Adrenal gland (tissue), 12 donors: Measurements from ENCODE around the gene SNCG. TPM values are rescaled to one million over a fixed set of nuclear protein-coding genes. Genes with fewer than 3 reads are reported as not detected.
A peak's percentile ranks its signal among the peaks of the same experiment; 100 is the strongest.

ENCODE experiments used
- DNase-seq, 7 donors: peaks; one replicate each; pipeline ENCODE4 v3.0.0-alpha.2; 2019 to 2020
- H3K27ac ChIP-seq, 5 donors: fragments of 200-600 bp; sonication (generic) in 4 of 5; 1 replicate in 3 of 5; 2 replicates in 2 of 5; pipeline versions ENCODE4 v1.5.1 to v1.8.0; 2016 to 2020; ENCODE audit warnings: mild to moderate bottlenecking in 1 of 5
- H3K27me3 ChIP-seq: fragments of 200-600 bp; 2 replicates; pipeline ENCODE4 v1.8.0; 2021
- H3K36me3 ChIP-seq, 2 donors: fragments of 200-600 bp; replicated peaks in 1 of 2; 1 replicate in 1 of 2; 2 replicates in 1 of 2; pipeline versions ENCODE4 v1.5.1 to v1.8.0; 2018 to 2022
- H3K4me1 ChIP-seq, 2 donors: fragments of 200-600 bp; replicated peaks in 1 of 2; 1 replicate in 1 of 2; 2 replicates in 1 of 2; pipeline versions ENCODE4 v1.5.1 to v1.8.0; 2018 to 2021
- H3K4me3 ChIP-seq, 4 donors: fragments of 200-600 bp; sonication (generic) in 3 of 4; one replicate each; pipeline ENCODE4 v1.5.1; 2016 to 2018
- H3K9me3 ChIP-seq, 3 donors: fragments of 200-600 bp; sonication (generic) in 1 of 3; replicated peaks in 1 of 3; 1 replicate in 2 of 3; 2 replicates in 1 of 3; pipeline versions ENCODE4 v1.5.1 to v1.8.0; 2016 to 2021
- POLR2A ChIP-seq, 2 donors: fragments of 450-650 bp; IDR thresholded peaks; one replicate each; pipeline ENCODE4 v1.6.1; 2017; ENCODE audit warnings: antibody characterized with exemption in 2 of 2, mild to moderate bottlenecking in 2 of 2, moderate library complexity in 1 of 2
- WGBS, 4 donors: extraction: QIAGEN DNeasy Blood & Tissue Kit in 2 of 4; methylation state at CpG; one replicate each; pipeline versions ENCODE4 v1.1.5 to v1.1.7; 2013 to 2017; 5-methylcytosine and 5-hydroxymethylcytosine counted together
- intact Hi-C, 2 donors: fragments of 100-400 bp; cut with DNase I; formaldehyde crosslinking; loops; one replicate each; pipeline versions ENCODE4 v1.14.1 to v1.15.0; 2022 to 2023
- polyA plus RNA-seq, 3 donors: library from polyadenylated mRNA; stranded (reverse); fragments of 200-250 nt in 2 of 3; fragments of 350-450 nt in 1 of 3; fragmentation: Illumina TruSeq in 1 of 3; extraction: RNeasy Lipid Tissue Mini Kit (QIAGEN cat#74804) in 1 of 3; gene quantifications; one replicate each; pipeline ENCODE4 v1.2.3, GENCODE V29; 2013 to 2014
- total RNA-seq, 9 donors: library from RNA; depleted of rRNA in 4 of 9; stranded (reverse); fragments of >200 nt in 4 of 9; fragments of 120-200 nt in 1 of 9; fragmentation: NEBNext Ultra II Directional in 1 of 9; extraction: Animal tissue kit (Norgen Biotek cat#: 25700) in 1 of 9; gene quantifications; one replicate each; pipeline versions ENCODE4 v1.1.0 to v1.2.4, GENCODE V29; 2013 to 2023
- TF ChIP-seq, protein P1 (sequence below), 6 experiments: fragments of 450-650 bp in 4 of 6; fragments of 200-600 bp in 2 of 6; sonication (generic) in 1 of 6; IDR thresholded peaks; 1 replicate in 5 of 6; 2 replicates in 1 of 6; pipeline versions ENCODE4 v1.5.1 to v1.8.0; 2016 to 2021; ENCODE audit warnings: antibody characterized with exemption in 6 of 6, mild to moderate bottlenecking in 2 of 6, moderate library complexity in 1 of 6
- donor health status: healthy with polysubstance abuse.
- donor health status: Bipolar disorder and iron deficiency.
- donor health status: DM: yes; HTN: yes; CAD: no.
- donor health status: DM: no; HTN: no; CAD: no.
- donor health status: DM: no; HTN: no; CAD: no.
- donor health status: DM: yes; HTN: yes; CAD: no.

Gene SNCG
- total and polyA plus RNA-seq, 12 donors, result 176 to 1,580 (median 448) TPM

- intact Hi-C loops, result no loop called here
- Histone ChIP-seq H3K27ac (peak overlapping the region in 3 of 5 donors; percentile 79 to 94 (median 92)), H3K4me3 (peak overlapping the region in 1 of 4 donors; percentile 57), H3K36me3 (no peaks in the 10 kb centered on the region), H3K27me3 (no peaks in the 10 kb centered on the region), H3K9me3 (no peaks in the 10 kb centered on the region), H3K4me1 (peaks cover 35 to 45% of the 10 kb centered on the region in 2 donors)
- TF ChIP-seq POLR2A (IDR thresholded peaks at IDR 0.05), result no peak
- TF ChIP-seq, protein P1, sequence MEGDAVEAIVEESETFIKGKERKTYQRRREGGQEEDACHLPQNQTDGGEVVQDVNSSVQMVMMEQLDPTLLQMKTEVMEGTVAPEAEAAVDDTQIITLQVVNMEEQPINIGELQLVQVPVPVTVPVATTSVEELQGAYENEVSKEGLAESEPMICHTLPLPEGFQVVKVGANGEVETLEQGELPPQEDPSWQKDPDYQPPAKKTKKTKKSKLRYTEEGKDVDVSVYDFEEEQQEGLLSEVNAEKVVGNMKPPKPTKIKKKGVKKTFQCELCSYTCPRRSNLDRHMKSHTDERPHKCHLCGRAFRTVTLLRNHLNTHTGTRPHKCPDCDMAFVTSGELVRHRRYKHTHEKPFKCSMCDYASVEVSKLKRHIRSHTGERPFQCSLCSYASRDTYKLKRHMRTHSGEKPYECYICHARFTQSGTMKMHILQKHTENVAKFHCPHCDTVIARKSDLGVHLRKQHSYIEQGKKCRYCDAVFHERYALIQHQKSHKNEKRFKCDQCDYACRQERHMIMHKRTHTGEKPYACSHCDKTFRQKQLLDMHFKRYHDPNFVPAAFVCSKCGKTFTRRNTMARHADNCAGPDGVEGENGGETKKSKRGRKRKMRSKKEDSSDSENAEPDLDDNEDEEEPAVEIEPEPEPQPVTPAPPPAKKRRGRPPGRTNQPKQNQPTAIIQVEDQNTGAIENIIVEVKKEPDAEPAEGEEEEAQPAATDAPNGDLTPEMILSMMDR (IDR thresholded peaks at IDR 0.05), result peak; percentile 94 to 99 (median 98)
- DNase-seq, result peak; percentile 65 to 78 (median 74)
- WGBS, 4 donors, result 71 to 81% (median 75%) methylated on average over 28 to 37 of the region's 37 CpGs
These were observed 1.8 kb downstream of the SNCG start for GRCh38 chr10:86960003-86960862.

- Histone ChIP-seq H3K4me3 (no peak overlapping the region), H3K27me3 (no peaks in the 10 kb centered on the region), H3K4me1 (peaks cover 32 to 43% of the 10 kb centered on the region in 2 donors), H3K27ac (peak overlapping the region in 3 of 5 donors; percentile 15 to 94 (median 92)), H3K36me3 (no peaks in the 10 kb centered on the region), H3K9me3 (no peaks in the 10 kb centered on the region)
- TF ChIP-seq, protein P1 (IDR thresholded peaks at IDR 0.05), result no peak
- no peak for TF ChIP-seq POLR2A (IDR thresholded peaks at IDR 0.05)
- intact Hi-C loops, result no loop called here
- DNase-seq, result peak in 5 of 7 donors; percentile 18 to 53 (median 20)
- WGBS, 4 donors, result 54 to 79% (median 62%) methylated on average over 4 to 9 of the region's 9 CpGs
These were observed 2.5 kb downstream of the SNCG start for GRCh38 chr10:86960863-86961434.

- no peaks in the 10 kb centered on the region for H3K9me3 ChIP-seq
- H3K4me1 ChIP-seq, result peaks cover 38 to 50% of the 10 kb centered on the region in 2 donors
- H3K4me3 ChIP-seq, result no peak overlapping the region
- no peaks in the 10 kb centered on the region for H3K36me3 ChIP-seq
- DNase-seq, result peak in 5 of 7 donors; percentile 4 to 49 (median 24)
- no peaks in the 10 kb centered on the region for H3K27me3 ChIP-seq
- TF ChIP-seq, protein P1 (IDR thresholded peaks at IDR 0.05), result no peak
- TF ChIP-seq POLR2A (IDR thresholded peaks at IDR 0.05), result no peak
- intact Hi-C loops, result no loop called here
- 89 to 92% (median 91%) methylated on average over 6 to 12 of the region's 12 CpGs for WGBS, 4 donors
- H3K27ac ChIP-seq, result peak overlapping the region in 1 of 5 donors; percentile 32
These were observed 3.2 kb downstream of the SNCG start for GRCh38 chr10:86961481-86962091.
